Measurements from ENCODE around the gene ANKZF1.
A peak's percentile ranks its signal among the peaks of the same experiment; 100 is the strongest.

The ANKZF1 gene

DNA sequence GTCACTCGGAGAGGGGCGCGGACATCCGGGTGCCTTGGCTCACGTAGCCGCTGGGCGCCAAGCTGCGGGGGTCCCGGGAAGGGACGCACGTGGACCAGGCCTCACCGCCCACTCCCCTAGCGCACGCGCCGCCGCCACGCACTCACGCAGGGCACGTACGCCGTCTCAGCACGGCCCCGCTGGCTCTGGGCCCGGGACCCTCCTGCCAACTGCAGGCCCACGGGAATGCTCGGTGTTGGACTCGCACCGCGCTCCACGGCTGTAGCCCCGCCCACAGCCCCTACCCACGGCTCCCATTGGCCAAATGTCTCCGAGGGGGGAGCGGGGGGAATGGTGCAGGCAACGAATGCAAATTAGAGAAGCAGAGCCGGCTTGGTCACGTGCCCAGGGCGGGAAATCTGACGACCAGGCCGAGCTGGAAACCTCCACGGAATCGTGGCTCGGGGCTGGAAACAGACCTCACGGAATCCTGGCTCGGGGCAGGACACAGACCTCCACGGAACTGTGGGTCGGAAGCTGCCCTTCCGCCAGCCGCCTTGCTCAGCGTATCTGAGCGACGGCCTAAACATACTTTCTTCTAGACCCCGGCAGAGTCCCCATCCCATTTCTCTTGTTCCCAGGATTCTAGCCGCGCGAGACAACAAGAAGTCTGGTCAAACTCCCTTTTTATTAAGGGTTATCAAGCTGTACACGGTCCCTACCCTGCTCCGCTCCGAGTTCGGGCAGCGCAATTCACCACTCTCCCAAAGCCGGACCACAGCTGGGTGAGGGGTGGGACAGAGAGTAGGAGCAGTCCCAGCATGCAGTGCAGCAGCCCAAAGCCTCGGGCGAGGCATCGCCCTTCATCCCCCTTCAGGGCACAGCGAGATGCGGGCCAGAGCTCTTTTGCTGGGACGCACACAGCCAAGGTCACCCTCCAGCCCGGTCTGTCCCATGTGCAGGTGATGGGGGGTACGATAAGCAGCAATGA is 10.6 kb upstream of the ANKZF1 start, which contains the start of gene ABCB6:
Gene ABCB6, minus strand, starts transcription at position 227 of the 970 bp plus-strand sequence. CDS start 285 bp downstream, outside the sequence.
- FAIRE-seq (peak; percentile 97), DNase-seq (ENCODE audit: insufficient read length) (peak; percentile 98)
- TF ChIP-seq POLR2A (IDR thresholded peaks at IDR 0.05; ENCODE audit: low read depth, low read length) (peak; percentile 91), TAF1 (IDR thresholded peaks at IDR 0.05; ENCODE audit: borderline replicate concordance, low read depth, low read length) (peak; percentile 68), POLR2AphosphoS5 (IDR thresholded peaks at IDR 0.05; ENCODE audit: low read depth, low read length) (peak; percentile 87)

DNA sequence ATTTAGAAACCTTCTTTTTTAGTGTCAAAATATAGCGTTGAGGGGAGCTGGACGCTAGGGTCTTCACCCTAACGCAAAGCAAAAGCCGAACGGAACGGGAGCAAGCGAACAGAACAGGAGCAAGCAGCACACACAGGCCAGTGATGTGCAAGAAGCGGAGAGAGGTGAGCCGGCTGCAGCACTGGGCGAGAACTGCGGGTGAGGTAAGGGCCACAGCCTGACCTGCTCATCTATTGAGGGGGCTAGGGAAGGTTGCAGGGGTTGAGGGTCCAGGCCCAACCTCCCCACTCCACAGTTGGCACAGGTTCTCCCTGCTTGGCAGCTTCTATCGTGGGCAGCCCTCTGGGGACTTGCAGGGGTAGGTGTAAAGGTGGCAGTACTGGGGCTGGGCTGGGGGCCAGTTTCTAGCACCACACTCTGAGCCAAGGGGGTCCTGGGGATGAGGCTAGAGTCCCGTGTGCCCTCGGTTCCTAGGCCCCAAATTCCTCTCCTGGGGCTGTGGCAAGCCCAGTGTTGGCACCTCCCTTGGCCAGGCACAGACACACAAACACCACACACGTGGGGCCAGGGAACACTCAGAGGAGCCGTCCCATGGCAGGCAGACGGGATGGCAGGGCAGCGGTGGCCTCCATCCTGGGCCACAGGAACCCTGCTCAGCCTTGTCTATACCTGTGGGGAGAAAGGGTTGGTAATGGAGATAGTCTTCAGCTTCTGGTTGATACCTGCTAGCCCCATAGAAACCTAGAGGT is 9.6 kb upstream of the ANKZF1 start:
- DNase-seq (ENCODE audit: insufficient read length), result no peak
- FAIRE-seq, result no peak
- TF ChIP-seq POLR2AphosphoS5 (IDR thresholded peaks at IDR 0.05; ENCODE audit: low read depth, low read length), result no peak
- TF ChIP-seq POLR2A (IDR thresholded peaks at IDR 0.05; ENCODE audit: low read depth, low read length), result no peak
- no peak for TF ChIP-seq TAF1 (IDR thresholded peaks at IDR 0.05; ENCODE audit: borderline replicate concordance, low read depth, low read length)

DNA sequence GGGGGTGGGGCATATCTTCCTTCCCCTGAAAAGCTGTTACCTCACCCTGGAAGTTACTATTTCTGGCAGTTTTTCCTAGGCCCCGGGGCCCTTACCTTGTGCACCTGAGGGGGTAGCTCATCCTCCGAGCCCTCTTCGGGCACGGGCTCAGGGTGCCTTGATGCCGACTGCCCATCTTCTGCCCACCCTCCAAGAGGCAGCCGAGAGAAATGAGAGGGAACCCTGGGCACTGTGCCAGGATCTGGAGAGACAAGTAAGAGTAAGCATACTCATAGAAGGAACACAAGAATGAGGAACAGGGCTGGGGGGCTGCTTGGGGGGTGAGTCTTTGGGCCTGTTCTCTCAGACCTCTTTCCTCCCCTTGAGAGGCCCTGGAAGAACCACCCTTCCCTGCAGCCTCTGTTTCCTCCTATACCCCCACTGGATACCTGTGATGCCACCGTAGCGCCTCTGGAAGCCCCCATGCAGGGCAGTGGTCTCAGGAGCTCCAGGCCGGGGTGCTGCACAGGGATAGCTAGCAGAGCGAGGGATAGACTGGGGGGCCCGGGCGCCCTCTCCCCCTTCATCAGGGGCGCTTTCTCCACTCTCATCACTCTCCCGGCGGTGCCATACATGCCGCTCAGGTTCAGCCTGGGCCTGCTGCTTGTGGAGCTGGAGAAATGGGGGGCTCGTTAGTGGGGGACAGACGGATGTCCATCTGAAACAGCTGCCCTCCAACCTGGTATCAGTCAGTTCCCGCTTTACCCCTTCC is 8.8 kb upstream of the ANKZF1 start:
- FAIRE-seq (no peak), DNase-seq (ENCODE audit: insufficient read length) (no peak)
- TF ChIP-seq TAF1 (IDR thresholded peaks at IDR 0.05; ENCODE audit: borderline replicate concordance, low read depth, low read length), result no peak
- TF ChIP-seq POLR2AphosphoS5 (IDR thresholded peaks at IDR 0.05; ENCODE audit: low read depth, low read length), result no peak
- TF ChIP-seq POLR2A (IDR thresholded peaks at IDR 0.05; ENCODE audit: low read depth, low read length), result no peak

DNA sequence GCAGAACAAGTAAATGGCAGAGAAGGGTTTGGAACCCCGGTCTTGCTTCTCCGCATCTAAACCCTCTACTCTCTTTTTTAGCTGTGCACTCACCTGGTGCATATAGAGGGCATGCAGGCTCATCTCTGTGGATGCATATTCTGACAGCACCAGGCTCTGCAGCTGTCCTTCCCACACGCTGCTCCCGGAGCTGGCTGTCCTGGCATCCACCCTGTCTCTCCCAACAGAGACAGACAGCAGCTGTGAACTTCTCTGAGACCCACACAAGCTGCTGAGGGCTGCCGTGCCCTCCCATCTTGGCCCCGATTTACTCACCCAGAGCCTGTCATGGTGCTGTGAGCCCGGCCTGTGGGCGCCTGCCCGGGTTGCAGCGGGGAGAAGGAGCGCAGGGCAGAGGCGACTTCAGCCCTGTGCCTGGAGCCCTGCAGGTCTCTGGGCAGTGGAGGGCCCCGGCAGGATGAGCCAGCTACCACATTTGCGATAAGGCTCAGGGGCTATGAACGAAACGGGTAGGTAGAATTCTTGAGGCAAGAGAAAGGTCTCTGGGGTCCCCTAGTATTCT is 7.6 kb upstream of the ANKZF1 start:
- FAIRE-seq, result no peak
- TF ChIP-seq POLR2AphosphoS5 (IDR thresholded peaks at IDR 0.05; ENCODE audit: low read depth, low read length), result no peak
- no peak for TF ChIP-seq POLR2A (IDR thresholded peaks at IDR 0.05; ENCODE audit: low read depth, low read length)
- no peak for DNase-seq (ENCODE audit: insufficient read length)

DNA sequence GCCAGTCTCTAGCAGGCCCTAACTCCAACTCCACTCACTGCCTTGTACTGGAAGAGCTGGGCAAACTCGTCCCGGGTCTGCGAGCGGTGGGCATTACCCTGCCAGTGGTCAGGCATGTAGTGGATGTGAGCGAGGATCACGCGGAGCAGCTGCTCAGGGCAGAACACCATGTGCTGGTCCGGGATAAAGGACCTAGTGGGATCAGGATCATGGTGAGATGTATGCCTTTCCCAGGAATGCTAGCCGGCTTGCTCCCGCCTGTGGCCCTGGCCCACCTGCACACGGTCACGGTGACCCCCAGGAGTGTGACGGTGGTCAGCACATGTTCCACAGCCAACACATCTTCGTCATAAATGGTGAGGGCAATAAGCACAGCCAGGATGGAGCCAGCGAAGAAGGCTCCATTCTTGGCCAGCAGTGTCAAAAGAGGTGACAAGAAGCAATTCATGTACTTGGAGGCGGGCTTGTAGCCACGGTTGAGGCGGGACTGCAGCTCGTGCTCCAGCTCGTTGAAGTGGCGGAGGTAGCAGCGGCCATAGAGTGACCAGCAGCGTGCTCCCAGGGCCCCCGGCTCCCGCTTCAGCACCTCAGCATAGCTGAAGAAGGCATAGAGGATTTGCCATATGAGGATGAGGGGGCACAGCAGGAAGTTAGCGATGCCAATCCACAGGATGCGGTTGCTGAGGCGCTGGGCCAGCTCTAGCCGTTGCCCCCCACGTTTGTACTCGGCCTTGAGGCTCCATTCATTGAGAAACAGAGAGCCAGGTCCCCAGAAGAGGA is 5.6 kb upstream of the ANKZF1 start:
- TF ChIP-seq TAF1 (IDR thresholded peaks at IDR 0.05; ENCODE audit: borderline replicate concordance, low read depth, low read length) (no peak), POLR2A (IDR thresholded peaks at IDR 0.05; ENCODE audit: low read depth, low read length) (no peak), POLR2AphosphoS5 (IDR thresholded peaks at IDR 0.05; ENCODE audit: low read depth, low read length) (no peak)
- DNase-seq (ENCODE audit: insufficient read length) (no peak), FAIRE-seq (no peak)

DNA sequence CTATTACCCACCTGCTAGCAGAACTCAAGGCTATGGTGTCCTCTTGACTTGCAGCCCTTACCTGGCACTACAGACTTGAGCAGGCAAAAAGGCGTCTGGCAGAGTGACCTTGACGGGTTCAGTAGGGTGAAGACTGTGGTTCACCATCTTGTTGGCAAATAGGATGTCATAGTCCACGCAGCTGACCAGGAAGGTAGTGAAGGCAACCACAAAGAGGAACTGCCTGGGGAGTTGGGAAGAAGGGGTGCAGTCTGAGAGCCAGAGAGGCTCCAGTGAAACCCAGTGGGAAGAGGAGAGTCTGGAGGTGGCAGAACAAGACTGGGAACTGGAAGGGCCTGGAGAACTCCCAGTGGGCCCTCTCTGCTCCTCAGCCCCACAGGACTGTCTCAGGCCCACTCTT is 4.3 kb upstream of the ANKZF1 start:
- TF ChIP-seq POLR2AphosphoS5 (IDR thresholded peaks at IDR 0.05; ENCODE audit: low read depth, low read length) (no peak), POLR2A (IDR thresholded peaks at IDR 0.05; ENCODE audit: low read depth, low read length) (no peak), TAF1 (IDR thresholded peaks at IDR 0.05; ENCODE audit: borderline replicate concordance, low read depth, low read length) (no peak)
- DNase-seq (ENCODE audit: insufficient read length) (no peak), FAIRE-seq (no peak)

DNA sequence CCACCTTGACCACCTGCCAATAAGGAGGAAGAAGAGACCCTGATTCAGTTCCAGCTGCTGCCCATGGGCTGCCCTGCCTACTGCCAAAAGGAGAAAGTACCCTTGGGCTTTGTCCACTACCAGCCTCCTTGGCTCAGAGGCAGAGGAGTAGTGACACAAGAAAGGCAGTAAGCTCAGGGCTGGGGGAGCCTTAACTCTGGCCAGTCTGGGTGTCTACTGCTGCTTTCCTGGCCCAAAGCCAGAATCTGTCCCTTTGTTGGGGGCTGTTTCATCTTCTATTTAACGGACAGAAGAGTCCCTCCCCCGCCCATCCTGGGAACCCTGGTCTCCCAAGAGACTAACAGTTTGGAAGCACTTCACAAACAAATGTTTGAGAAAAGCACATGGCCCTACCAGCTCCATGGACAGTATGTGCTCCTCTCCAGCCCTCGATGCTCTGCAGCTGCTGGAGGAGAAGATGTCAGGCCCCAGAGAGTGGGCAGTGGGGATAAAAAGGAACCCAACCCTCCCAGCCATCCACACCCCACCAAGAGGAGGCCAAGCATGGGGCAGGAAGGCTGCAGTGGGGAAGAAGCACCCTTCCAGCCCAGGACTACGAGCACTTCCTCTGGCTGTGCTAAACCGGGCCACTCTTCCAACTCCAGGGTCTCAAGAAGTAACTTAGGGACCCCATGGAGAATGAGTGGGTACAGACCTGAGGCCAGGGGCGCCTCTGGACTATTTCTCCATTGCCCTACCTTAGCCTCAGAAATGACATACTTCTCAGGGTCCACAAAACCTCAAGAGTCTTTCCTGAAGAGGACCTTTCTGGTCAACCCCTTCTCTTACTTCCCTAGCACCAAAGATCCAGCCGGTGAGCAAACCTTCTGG is 1.3 kb upstream of the ANKZF1 start:
- no peak for DNase-seq (ENCODE audit: insufficient read length)
- TF ChIP-seq POLR2A (IDR thresholded peaks at IDR 0.05; ENCODE audit: low read depth, low read length) (no peak), POLR2AphosphoS5 (IDR thresholded peaks at IDR 0.05; ENCODE audit: low read depth, low read length) (no peak), TAF1 (IDR thresholded peaks at IDR 0.05; ENCODE audit: borderline replicate concordance, low read depth, low read length) (no peak)
- FAIRE-seq, result peak; percentile 33

DNA sequence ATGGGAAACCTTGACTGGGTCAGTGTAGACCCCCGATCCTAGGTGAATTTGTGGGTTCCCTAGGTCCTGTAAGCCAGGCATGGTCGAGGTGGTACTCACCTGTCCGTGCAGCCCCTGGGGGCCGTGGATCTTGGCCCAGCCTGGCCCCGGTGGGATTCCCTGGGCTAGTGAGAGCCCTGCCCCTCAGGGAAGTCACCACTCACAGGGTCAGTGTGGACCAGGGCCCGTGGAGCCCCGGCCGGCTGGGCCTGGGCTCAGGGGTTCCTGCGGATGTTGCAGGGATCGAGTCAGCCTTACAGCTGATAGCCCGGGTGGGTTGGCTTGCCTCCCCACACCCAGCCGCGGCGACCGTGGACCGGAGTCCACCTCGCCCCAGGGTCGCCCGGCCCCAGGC is 698 bp upstream of the ANKZF1 start:
- no peak for TF ChIP-seq TAF1 (IDR thresholded peaks at IDR 0.05; ENCODE audit: borderline replicate concordance, low read depth, low read length)
- TF ChIP-seq POLR2AphosphoS5 (IDR thresholded peaks at IDR 0.05; ENCODE audit: low read depth, low read length), result no peak
- no peak for TF ChIP-seq POLR2A (IDR thresholded peaks at IDR 0.05; ENCODE audit: low read depth, low read length)
- FAIRE-seq (no peak), DNase-seq (ENCODE audit: insufficient read length) (no peak)

DNA sequence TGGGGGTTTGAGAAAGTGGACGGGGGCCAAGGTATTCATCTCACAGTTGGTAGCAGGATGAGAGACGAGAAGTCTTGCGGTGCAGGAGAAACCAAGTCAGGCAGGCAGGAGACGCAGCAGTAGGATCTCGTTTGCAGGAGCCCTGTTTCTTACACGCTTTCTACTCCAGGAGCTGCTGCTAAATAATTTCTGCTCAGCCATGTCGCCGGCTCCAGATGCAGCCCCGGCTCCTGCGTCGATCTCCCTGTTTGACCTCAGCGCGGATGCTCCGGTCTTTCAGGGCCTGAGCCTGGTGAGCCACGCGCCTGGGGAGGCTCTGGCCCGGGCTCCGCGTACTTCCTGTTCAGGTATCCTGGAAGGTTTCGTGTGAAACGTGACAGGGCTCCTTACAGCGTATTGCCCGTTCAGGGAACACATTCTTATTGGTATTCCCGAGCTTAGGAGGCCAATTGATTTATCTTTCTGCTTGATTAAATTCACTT is 494 bp downstream of the ANKZF1 start:
- FAIRE-seq (no peak), DNase-seq (ENCODE audit: insufficient read length) (no peak)
- TF ChIP-seq TAF1 (IDR thresholded peaks at IDR 0.05; ENCODE audit: borderline replicate concordance, low read depth, low read length) (no peak), POLR2AphosphoS5 (IDR thresholded peaks at IDR 0.05; ENCODE audit: low read depth, low read length) (no peak), POLR2A (IDR thresholded peaks at IDR 0.05; ENCODE audit: low read depth, low read length) (no peak)

All from GM12892 (cell line).